H1 (cell line): ENCODE measurements around the gene LMO4. TPM values are rescaled to one million over a fixed set of nuclear protein-coding genes. Genes with fewer than 3 reads are reported as not detected.

Source experiments
- CTCF ChIA-PET: fragments of 300-600 bp; sonication (Branson Sonifier 250); formaldehyde crosslinking; loops from one replicate; lab custom pipeline; 2021; ENCODE audit not compliant: partially characterized antibody; lab: Charles Lee
- POLR2A ChIA-PET: fragments of 300-600 bp; sonication (Branson Sonifier 250); formaldehyde crosslinking; loops from one replicate; lab custom pipeline; 2021; ENCODE audit warnings: inconsistent platforms; ENCODE audit not compliant: partially characterized antibody; lab: Charles Lee
- DNase-seq, 2 experiments: peaks; one replicate each; pipeline versions ENCODE4 v3.0.0 to v3.0.0-alpha.2; 2010 to 2022; ENCODE audit warnings: low spot score in 2 of 2, low read depth in 1 of 2, mixed read lengths in 1 of 2
- FAIRE-seq: peaks from 2 replicates; lab custom pipeline; 2011; peaks lifted over from hg19 to GRCh38; lab: Jason Lieb, UNC
- H2AFZ ChIP-seq: 2 replicates; pipeline ENCODE4 v1.8.1; 2012; ENCODE audit warnings: low read length, inconsistent platforms
- H2AK5ac ChIP-seq: 2 replicates; pipeline ENCODE4 v1.6.1; 2013; ENCODE audit warnings: low read depth, low read length
- H2BK120ac ChIP-seq: replicated peaks from 2 replicates; pipeline ENCODE3; 2013; ENCODE audit warnings: low read depth, low read length, inconsistent platforms
- H2BK12ac ChIP-seq: 2 replicates; pipeline ENCODE4 v1.6.1; 2013; ENCODE audit warnings: low read depth, low read length
- H2BK15ac ChIP-seq: 2 replicates; pipeline ENCODE4 v1.6.1; 2013; ENCODE audit warnings: low read length
- H2BK20ac ChIP-seq: 2 replicates; pipeline ENCODE4 v1.6.1; 2013; ENCODE audit warnings: low read length
- H2BK5ac ChIP-seq: 2 replicates; pipeline ENCODE4 v1.6.1; 2013; ENCODE audit warnings: low read depth, low read length
- H3K14ac ChIP-seq: 2 replicates; pipeline ENCODE4 v1.6.1; 2013; ENCODE audit warnings: inconsistent platforms; ENCODE audit not compliant: insufficient read length
- H3K18ac ChIP-seq: 2 replicates; pipeline ENCODE4 v1.6.1; 2013; ENCODE audit warnings: low read length; ENCODE audit errors: extremely low read depth
- H3K23ac ChIP-seq: 2 replicates; pipeline ENCODE4 v1.6.1; 2013; ENCODE audit warnings: inconsistent platforms; ENCODE audit not compliant: insufficient read length
- H3K23me2 ChIP-seq: 2 replicates; pipeline ENCODE4 v1.6.1; 2013; ENCODE audit warnings: low read depth, low read length
- H3K27ac ChIP-seq: 2 replicates; pipeline ENCODE4 v1.6.1; 2011; ENCODE audit warnings: low read depth, low read length, inconsistent platforms
- H3K27me3 ChIP-seq, 4 experiments: replicated peaks in 1 of 4; 1 replicate in 1 of 4; 2 replicates in 3 of 4; pipeline versions ENCODE4 v1.6.1 to v1.8.1; 2011 to 2013; ENCODE audit warnings: low read length in 3 of 4, mild to moderate bottlenecking in 3 of 4, inconsistent platforms in 2 of 4, mixed read lengths in 2 of 4, moderate library complexity in 1 of 4; ENCODE audit not compliant: control insufficient read depth in 3 of 4, insufficient read depth in 3 of 4; ENCODE audit errors: extremely low read depth in 1 of 4
- H3K36me3 ChIP-seq, 4 experiments: 2 replicates each; pipeline versions ENCODE4 v1.6.1 to v1.8.1; 2011 to 2013; ENCODE audit warnings: mild to moderate bottlenecking in 4 of 4, low read length in 3 of 4, moderate library complexity in 2 of 4, control low read depth in 1 of 4, inconsistent platforms in 1 of 4; ENCODE audit not compliant: insufficient read depth in 4 of 4, control insufficient read depth in 2 of 4
- H3K4ac ChIP-seq: replicated peaks from 2 replicates; pipeline ENCODE3; 2013; ENCODE audit warnings: low read length, low read depth, mixed read lengths, inconsistent platforms; ENCODE audit not compliant: insufficient read length
- H3K4me1 ChIP-seq, 4 experiments: replicated peaks in 1 of 4; 1 replicate in 1 of 4; 2 replicates in 3 of 4; pipeline versions ENCODE4 v1.6.1 to v1.8.1; 2011 to 2013; ENCODE audit warnings: low read length in 3 of 4, inconsistent platforms in 2 of 4, mixed read lengths in 1 of 4; ENCODE audit not compliant: insufficient read depth in 4 of 4, control insufficient read depth in 3 of 4
- H3K4me2 ChIP-seq, 2 experiments: 2 replicates each; pipeline versions ENCODE4 v1.6.1 to v1.8.1; 2011 to 2013; ENCODE audit warnings: low read depth in 2 of 2, low read length in 2 of 2, control low read depth in 1 of 2, inconsistent platforms in 1 of 2, mild to moderate bottlenecking in 1 of 2; ENCODE audit not compliant: insufficient read depth in 1 of 2
- H3K4me3 ChIP-seq, 4 experiments: fragments of 200-600, 300-600 bp in 1 of 4; sonication (generic), shearing (Covaris generic), sonication (Bioruptor Twin) in 1 of 4; 2 replicates each; pipeline versions ENCODE4 v1.5.1 to v1.8.1; 2011 to 2016; ENCODE audit warnings: low read length in 4 of 4, low read depth in 3 of 4, control low read depth in 2 of 4, inconsistent platforms in 2 of 4, mild to moderate bottlenecking in 2 of 4, mixed read lengths in 1 of 4, moderate library complexity in 1 of 4; ENCODE audit not compliant: insufficient read depth in 2 of 4; ENCODE audit errors: extremely low read depth in 1 of 4
- H3K56ac ChIP-seq: replicated peaks from 2 replicates; pipeline ENCODE3; 2013; ENCODE audit warnings: low read depth, mild to moderate bottlenecking, mixed read lengths, low read length, inconsistent platforms; ENCODE audit not compliant: insufficient read length
- H3K79me1 ChIP-seq: 2 replicates; pipeline ENCODE4 v1.6.1; 2013; ENCODE audit warnings: low read depth, low read length, control low read depth
- H3K79me2 ChIP-seq, 2 experiments: 2 replicates each; pipeline versions ENCODE4 v1.6.1 to v1.8.1; 2012 to 2013; ENCODE audit warnings: low read length in 2 of 2, mild to moderate bottlenecking in 2 of 2, inconsistent platforms in 1 of 2; ENCODE audit not compliant: insufficient read depth in 2 of 2, control insufficient read depth in 1 of 2
- H3K9ac ChIP-seq, 4 experiments: replicated peaks in 1 of 4; 1 replicate in 1 of 4; 2 replicates in 3 of 4; pipeline versions ENCODE4 v1.6.1 to v1.8.1; 2011 to 2013; ENCODE audit warnings: low read depth in 3 of 4, low read length in 3 of 4, control low read depth in 2 of 4, mild to moderate bottlenecking in 2 of 4, moderate library complexity in 2 of 4, inconsistent platforms in 1 of 4; ENCODE audit errors: extremely low read depth in 1 of 4
- H3K9me3 ChIP-seq, 2 experiments: 2 replicates each; pipeline versions ENCODE4 v1.6.1 to v1.8.1; 2012 to 2013; ENCODE audit warnings: mild to moderate bottlenecking in 2 of 2, moderate library complexity in 2 of 2, control low read depth in 1 of 2, inconsistent platforms in 1 of 2, low read depth in 1 of 2, low read length in 1 of 2, mixed read lengths in 1 of 2; ENCODE audit not compliant: insufficient read depth in 2 of 2
- H4K20me1 ChIP-seq, 2 experiments: replicated peaks in 1 of 2; 2 replicates each; pipeline versions ENCODE3 to v1.8.1; 2011 to 2013; ENCODE audit warnings: inconsistent platforms in 2 of 2, low read length in 2 of 2, mild to moderate bottlenecking in 1 of 2; ENCODE audit not compliant: insufficient read depth in 2 of 2, control insufficient read depth in 1 of 2
- H4K5ac ChIP-seq: 2 replicates; pipeline ENCODE4 v1.6.1; 2013; ENCODE audit warnings: low read length, low read depth, mixed read lengths, inconsistent platforms; ENCODE audit not compliant: insufficient read length
- H4K8ac ChIP-seq: 2 replicates; pipeline ENCODE4 v1.8.0; 2013; ENCODE audit warnings: mild to moderate bottlenecking, moderate library complexity, low read length, inconsistent platforms; ENCODE audit not compliant: insufficient read depth; ENCODE audit errors: extremely low read depth
- H4K91ac ChIP-seq: replicated peaks from 2 replicates; pipeline ENCODE3; 2013; ENCODE audit warnings: low read length, mixed read lengths, inconsistent platforms; ENCODE audit not compliant: insufficient read length
- POLR2AphosphoS5 ChIP-seq: IDR thresholded peaks from 2 replicates; pipeline ENCODE4 v1.6.1; 2011; ENCODE audit warnings: low read depth, low read length
- RBBP5 ChIP-seq: IDR thresholded peaks from 2 replicates; pipeline ENCODE4 v1.7.1; 2012; ENCODE audit warnings: low read depth, mild to moderate bottlenecking, inconsistent platforms, low read length, moderate library complexity, borderline replicate concordance
- WGBS, 2 experiments: shearing (Covaris generic) in 1 of 2; methylation state at CpG; one replicate each; pipeline versions ENCODE4 v1.1.6 to v1.1.7; 2013 to 2015; ENCODE audit warnings: low lambda C conversion rate in 2 of 2, mixed read lengths in 2 of 2, inconsistent platforms in 1 of 2, low coverage in 1 of 2, missing lambda C conversion rate in 1 of 2; ENCODE audit not compliant: insufficient replicate concordance in 2 of 2, insufficient coverage in 1 of 2, insufficient read length in 1 of 2; ENCODE audit errors: extremely low coverage in 1 of 2, missing lambda C conversion rate in 1 of 2; 5-methylcytosine and 5-hydroxymethylcytosine counted together
- polyA plus RNA-seq, 7 experiments: library from polyadenylated mRNA; depleted of rRNA in 3 of 7; stranded (reverse) in 5 of 7; unstranded in 2 of 7; fragments of >200 nt in 5 of 7; fragments of 200-250 nt in 2 of 7; gene quantifications; 1 replicate in 5 of 7; 2 replicates in 1 of 7; 4 replicates in 1 of 7; pipeline versions ENCODE4 v1.2.1 to v1.2.3, GENCODE V29; 2011 to 2013; ENCODE audit warnings: missing spikeins in 2 of 7, mixed read lengths in 2 of 7
- total RNA-seq: library from RNA; stranded (reverse); fragmentation: NEBNext Ultra II Directional; extraction: Animal tissue kit (Norgen Biotek cat#: 25700); gene quantifications from 2 replicates; pipeline ENCODE4 v1.2.1, GENCODE V29; 2021

LMO4 gene
- total and polyA plus RNA-seq, 2 of the 8 experiments (the other 6 are each of a cell fraction or from before 2014, with no cell fraction given), result 71.7 to 98.7 TPM

DNA sequence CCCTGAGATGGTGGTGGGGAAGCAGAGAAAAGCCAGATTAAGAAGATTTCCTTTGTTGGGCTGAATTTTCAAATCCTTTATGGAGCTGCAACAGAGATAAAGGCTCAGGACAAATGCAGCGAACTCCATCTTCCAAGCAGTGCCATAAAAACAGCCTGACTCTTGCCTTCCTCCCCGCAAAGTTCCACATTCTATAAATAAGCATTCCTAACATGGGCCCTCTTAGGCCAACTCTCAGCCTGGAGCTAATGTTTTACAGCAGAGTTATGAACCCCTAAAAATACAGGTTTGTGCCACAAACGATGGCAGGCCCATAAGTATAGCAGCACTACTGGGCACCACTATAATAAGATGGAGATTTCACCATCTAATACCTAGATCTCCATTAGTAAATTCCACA lies 27.2 kb downstream of the LMO4 start:
- CTCF ChIA-PET, result interaction anchor here (0.6 to 2.0 kb wide), 6 partner anchors 9 to 110 kb away, joined by 3 to 6 read pairs (median 3); no protein-coding TSS in a partner anchor
- Histone ChIP-seq H3K14ac (no peak overlapping the region), H3K9ac (no peak overlapping the region), H4K5ac (no peak overlapping the region), H3K23me2 (no peaks in the 10 kb centered on the region; the same call in 1 of the 2 replicates), H3K79me2 (no peaks in the 10 kb centered on the region), H3K4me3 (no peak overlapping the region), H4K91ac (no peak overlapping the region), H3K4ac (no peak overlapping the region), H2BK15ac (no peak overlapping the region), H2BK5ac (no peak overlapping the region), H3K4me2 (no peak overlapping the region), H4K8ac (no peak overlapping the region), H2AK5ac (no peak overlapping the region), H3K27ac (no peak overlapping the region), H3K9me3 (no peaks in the 10 kb centered on the region), H2BK120ac (no peak overlapping the region), H3K18ac (no peak overlapping the region), H3K56ac (no peak overlapping the region), H4K20me1 (no peaks in the 10 kb centered on the region), H3K23ac (no peak overlapping the region), H3K27me3 (no peaks in the 10 kb centered on the region; a peak in 1 of 7 replicates), H3K36me3 (no peaks in the 10 kb centered on the region), H2AFZ (no peak overlapping the region), H2BK20ac (no peak overlapping the region), H3K79me1 (no peaks in the 10 kb centered on the region), H3K4me1 (peaks cover 0 to 7% (median 2%) of the 10 kb centered on the region in 4 experiments; a peak in 3 of 7 replicates), H2BK12ac (no peak overlapping the region)
- POLR2A ChIA-PET, result no interaction called here
- TF ChIP-seq POLR2AphosphoS5, result no peak
- no peak for TF ChIP-seq RBBP5
- FAIRE-seq (no peak), DNase-seq (no peak)
- WGBS, 2 experiments, result 85% methylated on average over 3 of the region's 3 CpGs; no CpG with 5 or more reads in 1 of the 2 experiments
